ENCODE data around the gene CER1.

DNA sequence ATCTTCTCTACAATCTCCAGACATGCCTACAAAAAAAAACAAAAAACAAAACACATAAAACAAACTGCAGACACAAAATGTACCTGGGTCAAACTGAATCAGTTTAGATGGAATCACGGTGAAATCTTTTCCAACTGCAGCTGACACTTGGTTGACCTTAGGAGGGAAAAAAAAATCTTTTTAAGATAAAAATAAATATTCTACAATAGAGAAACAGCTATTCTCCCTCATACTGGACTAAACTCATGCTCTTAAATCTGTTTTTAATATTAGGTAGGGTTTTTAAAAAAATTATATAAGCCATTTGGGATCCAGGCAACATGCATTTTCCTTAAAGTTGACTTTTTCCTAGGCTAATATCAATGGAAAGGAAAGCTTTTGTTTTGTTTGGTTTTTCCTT, 33.8 kb upstream of the CER1 start:
- TF ChIP-seq CTCF (IDR thresholded peaks at IDR 0.05; ENCODE audit: poor library complexity, severe bottlenecking) (no peak), EZH2 (IDR thresholded peaks at IDR 0.05; ENCODE audit: borderline replicate concordance, insufficient read depth, low read length, poor library complexity, severe bottlenecking) (no peak), TAF1 (IDR thresholded peaks at IDR 0.05; ENCODE audit: low read depth) (no peak), EP300 (conservative IDR thresholded peaks at IDR 0.05; ENCODE audit: poor library complexity, severe bottlenecking) (no peak)
